ENCODE results near the gene AK4. TPM values are rescaled to one million over a fixed set of nuclear protein-coding genes. Genes with fewer than 3 reads are reported as not detected.
"Not testable (repeated sequence)": the region's sequence is repeated elsewhere in the genome, so short reads cannot be mapped to it uniquely, and the experiment has no call there.

The AK4 gene
- total RNA-seq, 1 donor from 2014 or later, result 52.9 TPM

DNA sequence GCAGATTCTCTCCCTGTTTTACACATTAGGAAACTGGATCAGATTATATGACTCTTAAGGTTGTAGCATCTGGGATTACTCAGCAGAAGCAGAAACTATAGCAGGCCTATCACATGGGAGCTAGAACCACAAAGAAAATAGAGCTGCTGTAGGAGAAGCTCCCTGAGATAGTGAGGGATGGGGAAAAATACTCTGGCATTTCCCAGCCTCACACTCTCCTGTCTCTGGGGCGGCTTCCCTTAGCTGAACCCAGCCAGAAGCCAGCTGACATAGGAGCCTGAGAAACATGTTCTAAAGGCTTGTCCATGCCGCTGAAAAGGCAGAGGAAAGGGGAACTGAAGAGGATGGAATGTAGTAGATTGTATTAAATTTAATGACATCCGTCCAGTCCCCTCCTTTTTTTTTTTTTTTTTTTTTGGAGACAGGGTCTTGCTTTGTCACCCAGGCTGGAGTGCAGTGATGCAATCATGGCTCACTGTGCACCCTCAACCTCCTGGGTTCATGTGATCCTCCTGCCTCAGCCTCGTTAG, 84.5 kb downstream of the AK4 start:
- no peak for TF ChIP-seq CTCF (IDR thresholded peaks at IDR 0.05; ENCODE audit: insufficient read depth, low read length, severe bottlenecking)
- Histone ChIP-seq H3K36me3 (ENCODE audit: control insufficient read depth, insufficient read depth, low read length) (no peaks in the 10 kb centered on the region), H3K4me3 (ENCODE audit: low read depth, low read length) (no peak overlapping the region), H3K27me3 (ENCODE audit: control insufficient read depth, insufficient read depth, low read length) (no peaks in the 10 kb centered on the region)
- DNase-seq (ENCODE audit: low read depth) (no peak), FAIRE-seq (no peak)

DNA sequence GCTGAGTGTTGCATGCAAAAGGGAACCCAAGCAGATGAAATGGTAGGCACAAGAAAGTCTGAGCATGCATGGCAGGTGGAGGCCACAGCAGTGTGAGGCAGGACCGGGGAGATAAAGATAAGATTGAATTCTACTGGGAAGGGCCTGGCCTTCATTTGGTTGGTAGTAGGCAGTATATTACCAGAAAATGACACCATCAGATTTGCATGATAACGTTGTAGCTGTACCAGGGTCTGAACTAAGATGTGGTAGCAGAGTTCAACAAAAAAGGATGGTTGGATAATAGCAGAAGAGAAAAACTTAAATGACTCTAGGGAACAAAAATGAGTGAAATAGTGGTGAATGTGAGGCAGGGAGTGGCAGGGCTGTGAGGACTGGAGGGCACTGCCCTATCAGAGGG, 85.8 kb downstream of the AK4 start:
- FAIRE-seq, result no peak
- H3K27me3 ChIP-seq (ENCODE audit: control insufficient read depth, insufficient read depth, low read length), result no peaks in the 10 kb centered on the region

GRCh38 chr1:65235867-65236805, 88.1 kb downstream of the AK4 start:
- H3K27me3 ChIP-seq (ENCODE audit: control insufficient read depth, insufficient read depth, low read length), result no peaks in the 10 kb centered on the region
- no peaks in the 10 kb centered on the region for H3K36me3 ChIP-seq (ENCODE audit: control insufficient read depth, insufficient read depth, low read length)
- no peak overlapping the region for H3K4me3 ChIP-seq (ENCODE audit: low read depth, low read length)
- TF ChIP-seq CTCF (IDR thresholded peaks at IDR 0.05; ENCODE audit: insufficient read depth, low read length, severe bottlenecking), result peak; percentile 52
- DNase-seq (ENCODE audit: low read depth), result peak; percentile 57
- FAIRE-seq, result no peak

More for the DNA sequence above, 85.8 kb downstream of the AK4 start:
- Histone ChIP-seq H3K4me3 (ENCODE audit: low read depth, low read length) (no peak overlapping the region), H3K36me3 (ENCODE audit: control insufficient read depth, insufficient read depth, low read length) (no peaks in the 10 kb centered on the region)
- no peak for DNase-seq (ENCODE audit: low read depth)
- no peak for TF ChIP-seq CTCF (IDR thresholded peaks at IDR 0.05; ENCODE audit: insufficient read depth, low read length, severe bottlenecking)

DNA sequence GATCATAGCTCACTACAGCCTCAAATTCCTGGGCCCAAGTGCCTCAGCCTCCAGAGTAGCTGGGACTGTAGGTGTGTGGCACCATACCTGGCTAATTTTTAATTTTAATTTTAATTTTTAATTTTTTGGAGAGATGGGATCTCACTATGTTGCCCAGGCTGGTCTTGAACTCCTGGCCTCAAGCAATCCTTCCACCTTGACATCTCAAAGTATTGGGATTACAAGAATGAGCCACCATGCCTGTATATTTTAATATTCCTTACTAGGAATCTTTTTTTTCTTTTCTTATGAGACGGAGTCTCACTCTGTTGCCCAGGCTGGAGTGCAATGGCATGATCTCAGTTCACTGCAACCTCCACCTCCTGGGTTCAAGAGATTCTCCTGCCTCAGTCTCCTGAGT, 89.1 kb downstream of the AK4 start:
- not testable (repeated sequence) for H3K4me3 ChIP-seq (ENCODE audit: low read depth, low read length); H3K27me3 ChIP-seq (ENCODE audit: control insufficient read depth, insufficient read depth, low read length); H3K36me3 ChIP-seq (ENCODE audit: control insufficient read depth, insufficient read depth, low read length); DNase-seq (ENCODE audit: low read depth); FAIRE-seq

DNA sequence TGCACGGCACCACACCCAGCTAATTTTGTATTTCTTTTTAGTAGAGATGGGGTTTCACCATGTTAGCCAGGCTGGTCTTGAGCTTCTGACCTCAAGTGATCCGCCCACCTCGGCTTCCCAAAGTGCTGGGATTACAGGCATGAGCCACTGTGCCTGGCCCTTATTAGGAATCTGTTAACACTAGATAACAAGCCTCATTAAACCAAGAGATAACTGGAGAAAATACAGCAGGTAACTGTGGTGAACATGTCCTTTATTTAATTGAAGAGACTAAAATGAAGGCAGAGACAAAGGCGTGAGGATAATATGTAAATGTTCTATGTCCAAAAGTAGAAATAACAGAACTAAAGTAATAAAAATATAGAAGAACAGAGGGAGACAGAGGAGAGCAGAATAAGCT, 89.5 kb downstream of the AK4 start:
- no peaks in the 10 kb centered on the region for H3K36me3 ChIP-seq (ENCODE audit: control insufficient read depth, insufficient read depth, low read length)
- no peak for FAIRE-seq
- no peak for TF ChIP-seq CTCF (IDR thresholded peaks at IDR 0.05; ENCODE audit: insufficient read depth, low read length, severe bottlenecking)

GRCh38 chr1:65238010-65238409, 90.0 kb downstream of the AK4 start:
- Histone ChIP-seq H3K27me3 (ENCODE audit: control insufficient read depth, insufficient read depth, low read length) (no peaks in the 10 kb centered on the region), H3K36me3 (ENCODE audit: control insufficient read depth, insufficient read depth, low read length) (no peaks in the 10 kb centered on the region), H3K4me3 (ENCODE audit: low read depth, low read length) (no peak overlapping the region)
- FAIRE-seq (no peak), DNase-seq (ENCODE audit: low read depth) (no peak)
- TF ChIP-seq CTCF (IDR thresholded peaks at IDR 0.05; ENCODE audit: insufficient read depth, low read length, severe bottlenecking), result no peak

More for the DNA sequence above, 89.5 kb downstream of the AK4 start:
- H3K4me3 ChIP-seq (ENCODE audit: low read depth, low read length), result no peak overlapping the region
- H3K27me3 ChIP-seq (ENCODE audit: control insufficient read depth, insufficient read depth, low read length), result no peaks in the 10 kb centered on the region
- no peak for DNase-seq (ENCODE audit: low read depth)

Data from bronchial epithelial cell (primary cell).